22Rv1 (cell line): ENCODE results near the gene ACYP2.

ENCODE experiments used
- ZFX ChIP-seq: fragments of 450-650 bp; IDR thresholded peaks from 2 replicates; pipeline ENCODE4 v1.6.1; 2017; ENCODE audit warnings: antibody characterized with exemption, borderline replicate concordance
- TF ChIP-seq, protein P1 (sequence below): fragments of 450-650 bp; IDR thresholded peaks from 2 replicates; pipeline ENCODE4 v1.5.1; 2017; ENCODE audit warnings: mild to moderate bottlenecking

DNA sequence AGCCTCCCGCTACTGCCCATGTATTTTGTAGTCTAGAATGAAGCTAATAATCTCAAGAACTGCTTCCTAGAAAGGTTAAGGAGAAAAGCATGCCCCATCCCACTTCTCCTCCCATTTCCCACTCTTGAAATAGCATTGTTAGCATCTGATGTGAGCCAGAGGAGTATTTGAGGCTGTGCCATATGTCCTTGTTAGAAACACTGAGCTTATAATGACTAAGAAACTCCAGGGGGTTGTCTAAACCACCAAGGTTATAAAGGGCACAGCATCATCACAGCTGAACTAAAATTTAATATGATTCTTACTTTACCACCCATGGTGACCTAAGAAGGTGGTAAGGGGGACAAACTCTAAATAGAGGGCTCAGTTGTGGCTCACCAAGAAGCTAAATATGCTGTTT lies 124.0 kb downstream of the ACYP2 start:
- TF ChIP-seq, protein P1, sequence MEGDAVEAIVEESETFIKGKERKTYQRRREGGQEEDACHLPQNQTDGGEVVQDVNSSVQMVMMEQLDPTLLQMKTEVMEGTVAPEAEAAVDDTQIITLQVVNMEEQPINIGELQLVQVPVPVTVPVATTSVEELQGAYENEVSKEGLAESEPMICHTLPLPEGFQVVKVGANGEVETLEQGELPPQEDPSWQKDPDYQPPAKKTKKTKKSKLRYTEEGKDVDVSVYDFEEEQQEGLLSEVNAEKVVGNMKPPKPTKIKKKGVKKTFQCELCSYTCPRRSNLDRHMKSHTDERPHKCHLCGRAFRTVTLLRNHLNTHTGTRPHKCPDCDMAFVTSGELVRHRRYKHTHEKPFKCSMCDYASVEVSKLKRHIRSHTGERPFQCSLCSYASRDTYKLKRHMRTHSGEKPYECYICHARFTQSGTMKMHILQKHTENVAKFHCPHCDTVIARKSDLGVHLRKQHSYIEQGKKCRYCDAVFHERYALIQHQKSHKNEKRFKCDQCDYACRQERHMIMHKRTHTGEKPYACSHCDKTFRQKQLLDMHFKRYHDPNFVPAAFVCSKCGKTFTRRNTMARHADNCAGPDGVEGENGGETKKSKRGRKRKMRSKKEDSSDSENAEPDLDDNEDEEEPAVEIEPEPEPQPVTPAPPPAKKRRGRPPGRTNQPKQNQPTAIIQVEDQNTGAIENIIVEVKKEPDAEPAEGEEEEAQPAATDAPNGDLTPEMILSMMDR = no peak
- TF ChIP-seq ZFX = no peak
